Stimulated activated CD8-positive, alpha-beta memory T cell treated with anti-CD3 and anti-CD28 coated beads, Interleukin-7, amount 100 ng/mL, for 1 hour (primary cell): ENCODE data around the gene TOMM40L.
A peak's percentile ranks its signal among the peaks of the same experiment; 100 is the strongest.

Source experiments
- DNase-seq, 2 donors: peaks; one replicate each; pipeline ENCODE4 v3.0.0-alpha.2; 2020; ENCODE audit warnings: low read depth in 2 of 2

TOMM40L gene

GRCh38 chr1:161197560-161198193, 28.2 kb upstream of the TOMM40L start:
- no peak for DNase-seq

- DNase-seq: no peak
These were observed 27.5 kb upstream of the TOMM40L start for GRCh38 chr1:161198194-161198896.

GRCh38 chr1:161198897-161199431, 26.9 kb upstream of the TOMM40L start, which contains the start of gene ADAMTS4:
ADAMTS4 (minus strand) TSS chr1:161199054; CDS start chr1:161198627, 427 bp downstream.
- no peak for DNase-seq

- no peak for DNase-seq
These were observed 26.2 kb upstream of the TOMM40L start for GRCh38 chr1:161199506-161200139.

GRCh38 chr1:161200421-161200991, 25.4 kb upstream of the TOMM40L start:
- DNase-seq: no peak

GRCh38 chr1:161200992-161201835, 24.6 kb upstream of the TOMM40L start:
- DNase-seq: no peak

- peak; percentile 91 for DNase-seq
These were observed 23.8 kb upstream of the TOMM40L start, which contains the start of gene NDUFS2 for GRCh38 chr1:161201836-161202712. NDUFS2 (plus strand) TSS chr1:161202367; CDS start chr1:161202386, 19 bp downstream.

GRCh38 chr1:161206411-161207140, 19.3 kb upstream of the TOMM40L start:
- DNase-seq: no peak

- no peak for DNase-seq
These were observed 18.7 kb upstream of the TOMM40L start for GRCh38 chr1:161207173-161207572.

- DNase-seq: peak; percentile 25 to 50
These were observed 16.0 kb upstream of the TOMM40L start for GRCh38 chr1:161209790-161210409.

GRCh38 chr1:161214369-161214768, 11.5 kb upstream of the TOMM40L start:
- DNase-seq: no peak

- no peak for DNase-seq
These were observed 10.8 kb upstream of the TOMM40L start, which contains the start of gene FCER1G for GRCh38 chr1:161215076-161215475. FCER1G (plus strand) TSS chr1:161215295; CDS start chr1:161215322, 27 bp downstream.

GRCh38 chr1:161216945-161217712, 8.7 kb upstream of the TOMM40L start:
- no peak for DNase-seq

- no peak for DNase-seq
These were observed 8.0 kb upstream of the TOMM40L start for GRCh38 chr1:161217831-161218230.

GRCh38 chr1:161218301-161219077, 7.4 kb upstream of the TOMM40L start:
- DNase-seq: no peak

GRCh38 chr1:161219078-161219892, 6.6 kb upstream of the TOMM40L start:
- DNase-seq: no peak
